GM23338 (cell line): Measurements from ENCODE around the gene GNAI1.

ENCODE experiments used
- CREB1 ChIP-seq: fragments of 250-450 bp; sonication (Bioruptor Pico); IDR thresholded peaks from 2 replicates; pipeline ENCODE4 v1.5.0; 2020; ENCODE audit warnings: low read depth, mild to moderate bottlenecking, moderate library complexity
- EZH2 ChIP-seq: fragments of 200-600 bp; sonication (generic); IDR thresholded peaks from one replicate; pipeline ENCODE4 v1.8.0; 2017; ENCODE audit warnings: antibody characterized with exemption, mild to moderate bottlenecking, low read depth; ENCODE audit not compliant: unreplicated experiment
- EZH2phosphoT487 ChIP-seq: fragments of 200-600 bp; sonication (generic); IDR thresholded peaks from one replicate; pipeline ENCODE4 v1.8.1; 2018; ENCODE audit warnings: antibody characterized with exemption; ENCODE audit not compliant: unreplicated experiment
- NANOG ChIP-seq: IDR thresholded peaks from 2 replicates; pipeline ENCODE4 v1.6.1; 2016; ENCODE audit warnings: antibody characterized with exemption, borderline replicate concordance
- POLR2AphosphoS5 ChIP-seq: IDR thresholded peaks from 2 replicates; pipeline ENCODE4 v1.6.1; 2016; ENCODE audit warnings: antibody characterized with exemption, low read depth
- TF ChIP-seq, protein P1 (sequence below): IDR thresholded peaks from one replicate; pipeline ENCODE4 v1.6.1; 2018; ENCODE audit warnings: antibody characterized with exemption; ENCODE audit not compliant: unreplicated experiment
- TF ChIP-seq, protein P2 (sequence below), 2 experiments: fragments of 200-600 bp in 1 of 2; sonication (generic) in 1 of 2; conservative IDR thresholded peaks; 2 replicates each; pipeline versions ENCODE4 v1.5.1 to v1.6.1; 2016 to 2017; ENCODE audit warnings: antibody characterized with exemption in 2 of 2, low read depth in 2 of 2, mild to moderate bottlenecking in 2 of 2, moderate library complexity in 1 of 2

DNA sequence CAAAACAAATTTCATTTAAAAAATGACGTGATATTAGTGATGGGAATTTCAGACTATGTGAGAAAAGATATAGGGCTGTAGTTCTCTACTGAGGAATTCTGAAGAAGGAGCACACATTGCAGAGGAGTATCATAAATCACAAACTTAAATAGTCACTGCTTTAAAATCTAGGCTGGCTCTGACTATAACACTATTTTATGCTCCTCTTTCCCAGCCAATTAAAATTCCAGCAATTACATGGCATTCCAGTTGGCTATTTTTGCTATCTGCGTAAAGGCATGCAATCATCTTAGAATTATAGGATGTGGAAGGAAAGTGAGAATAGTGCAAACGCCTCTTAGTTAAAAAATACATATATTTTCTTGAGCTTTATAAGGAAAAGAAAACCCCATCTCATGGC lies 123.1 kb downstream of the GNAI1 start:
- TF ChIP-seq POLR2AphosphoS5: no peak
- TF ChIP-seq, protein P1, sequence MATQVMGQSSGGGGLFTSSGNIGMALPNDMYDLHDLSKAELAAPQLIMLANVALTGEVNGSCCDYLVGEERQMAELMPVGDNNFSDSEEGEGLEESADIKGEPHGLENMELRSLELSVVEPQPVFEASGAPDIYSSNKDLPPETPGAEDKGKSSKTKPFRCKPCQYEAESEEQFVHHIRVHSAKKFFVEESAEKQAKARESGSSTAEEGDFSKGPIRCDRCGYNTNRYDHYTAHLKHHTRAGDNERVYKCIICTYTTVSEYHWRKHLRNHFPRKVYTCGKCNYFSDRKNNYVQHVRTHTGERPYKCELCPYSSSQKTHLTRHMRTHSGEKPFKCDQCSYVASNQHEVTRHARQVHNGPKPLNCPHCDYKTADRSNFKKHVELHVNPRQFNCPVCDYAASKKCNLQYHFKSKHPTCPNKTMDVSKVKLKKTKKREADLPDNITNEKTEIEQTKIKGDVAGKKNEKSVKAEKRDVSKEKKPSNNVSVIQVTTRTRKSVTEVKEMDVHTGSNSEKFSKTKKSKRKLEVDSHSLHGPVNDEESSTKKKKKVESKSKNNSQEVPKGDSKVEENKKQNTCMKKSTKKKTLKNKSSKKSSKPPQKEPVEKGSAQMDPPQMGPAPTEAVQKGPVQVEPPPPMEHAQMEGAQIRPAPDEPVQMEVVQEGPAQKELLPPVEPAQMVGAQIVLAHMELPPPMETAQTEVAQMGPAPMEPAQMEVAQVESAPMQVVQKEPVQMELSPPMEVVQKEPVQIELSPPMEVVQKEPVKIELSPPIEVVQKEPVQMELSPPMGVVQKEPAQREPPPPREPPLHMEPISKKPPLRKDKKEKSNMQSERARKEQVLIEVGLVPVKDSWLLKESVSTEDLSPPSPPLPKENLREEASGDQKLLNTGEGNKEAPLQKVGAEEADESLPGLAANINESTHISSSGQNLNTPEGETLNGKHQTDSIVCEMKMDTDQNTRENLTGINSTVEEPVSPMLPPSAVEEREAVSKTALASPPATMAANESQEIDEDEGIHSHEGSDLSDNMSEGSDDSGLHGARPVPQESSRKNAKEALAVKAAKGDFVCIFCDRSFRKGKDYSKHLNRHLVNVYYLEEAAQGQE: no peak
- TF ChIP-seq, protein P2, sequence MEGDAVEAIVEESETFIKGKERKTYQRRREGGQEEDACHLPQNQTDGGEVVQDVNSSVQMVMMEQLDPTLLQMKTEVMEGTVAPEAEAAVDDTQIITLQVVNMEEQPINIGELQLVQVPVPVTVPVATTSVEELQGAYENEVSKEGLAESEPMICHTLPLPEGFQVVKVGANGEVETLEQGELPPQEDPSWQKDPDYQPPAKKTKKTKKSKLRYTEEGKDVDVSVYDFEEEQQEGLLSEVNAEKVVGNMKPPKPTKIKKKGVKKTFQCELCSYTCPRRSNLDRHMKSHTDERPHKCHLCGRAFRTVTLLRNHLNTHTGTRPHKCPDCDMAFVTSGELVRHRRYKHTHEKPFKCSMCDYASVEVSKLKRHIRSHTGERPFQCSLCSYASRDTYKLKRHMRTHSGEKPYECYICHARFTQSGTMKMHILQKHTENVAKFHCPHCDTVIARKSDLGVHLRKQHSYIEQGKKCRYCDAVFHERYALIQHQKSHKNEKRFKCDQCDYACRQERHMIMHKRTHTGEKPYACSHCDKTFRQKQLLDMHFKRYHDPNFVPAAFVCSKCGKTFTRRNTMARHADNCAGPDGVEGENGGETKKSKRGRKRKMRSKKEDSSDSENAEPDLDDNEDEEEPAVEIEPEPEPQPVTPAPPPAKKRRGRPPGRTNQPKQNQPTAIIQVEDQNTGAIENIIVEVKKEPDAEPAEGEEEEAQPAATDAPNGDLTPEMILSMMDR (conservative IDR thresholded peaks at IDR 0.05; ENCODE audit: low read depth in 2 of 2): no peak
- no peak for TF ChIP-seq NANOG
- TF ChIP-seq EZH2phosphoT487: no peak
- no peak for TF ChIP-seq CREB1
- no peak for TF ChIP-seq EZH2
